HEK293 (cell line): ENCODE measurements around the gene MAPK11.

ENCODE experiments used
- BCL11A ChIP-seq: fragments of 450-650 bp; formaldehyde crosslinking; IDR thresholded peaks from 2 replicates; pipeline ENCODE4 v1.5.1; 2016; ENCODE audit warnings: low read depth, missing biosample characterization, missing genetic modification characterization
- SP2 ChIP-seq: fragments of 450-650 bp; formaldehyde crosslinking; IDR thresholded peaks from 2 replicates; pipeline ENCODE4 v1.5.1; 2016; ENCODE audit warnings: missing biosample characterization, missing genetic modification characterization
- YY1 ChIP-seq: fragments of 450-650 bp; formaldehyde crosslinking; IDR thresholded peaks from 2 replicates; pipeline ENCODE4 v1.5.1; 2018; ENCODE audit warnings: missing biosample characterization, missing genetic modification characterization
- ZFP3 ChIP-seq: fragments of 450-650 bp; formaldehyde crosslinking; IDR thresholded peaks from 2 replicates; pipeline ENCODE4 v1.5.1; 2016; ENCODE audit warnings: low read depth, missing biosample characterization, missing genetic modification characterization
- ZNF157 ChIP-seq: fragments of 450-650 bp; formaldehyde crosslinking; IDR thresholded peaks from 2 replicates; pipeline ENCODE4 v1.5.1; 2016; ENCODE audit warnings: missing biosample characterization, missing genetic modification characterization
- ZNF248 ChIP-seq: fragments of 450-650 bp; formaldehyde crosslinking; IDR thresholded peaks from 2 replicates; pipeline ENCODE4 v1.5.1; 2017; ENCODE audit warnings: missing biosample characterization, missing genetic modification characterization
- ZNF302 ChIP-seq: fragments of 450-650 bp; formaldehyde crosslinking; IDR thresholded peaks from 2 replicates; pipeline ENCODE4 v1.5.1; 2016; ENCODE audit warnings: missing biosample characterization, missing genetic modification characterization, low read depth
- ZNF354C ChIP-seq: fragments of 450-650 bp; formaldehyde crosslinking; IDR thresholded peaks from 2 replicates; pipeline ENCODE4 v1.5.1; 2016; ENCODE audit warnings: missing biosample characterization, missing genetic modification characterization, low read depth, borderline replicate concordance
- ZNF473 ChIP-seq: fragments of 450-650 bp; formaldehyde crosslinking; IDR thresholded peaks from 2 replicates; pipeline ENCODE4 v1.5.1; 2017; ENCODE audit warnings: missing biosample characterization, missing genetic modification characterization
- ZNF560 ChIP-seq: fragments of 450-650 bp; formaldehyde crosslinking; IDR thresholded peaks from 2 replicates; pipeline ENCODE4 v1.5.1; 2017; ENCODE audit warnings: missing biosample characterization, missing genetic modification characterization, borderline replicate concordance
- TF ChIP-seq, protein P1 (sequence below): fragments of 450-650 bp; formaldehyde crosslinking; IDR thresholded peaks from 2 replicates; pipeline ENCODE4 v1.5.1; 2016; ENCODE audit warnings: missing biosample characterization, missing genetic modification characterization
- TF ChIP-seq, protein P2 (sequence below): fragments of 450-650 bp; formaldehyde crosslinking; IDR thresholded peaks from 2 replicates; pipeline ENCODE4 v1.5.1; 2016; ENCODE audit warnings: missing biosample characterization, missing genetic modification characterization
- TF ChIP-seq, protein P3 (sequence below): fragments of 450-650 bp; formaldehyde crosslinking; IDR thresholded peaks from 2 replicates; pipeline ENCODE4 v1.5.1; 2016; ENCODE audit warnings: missing biosample characterization, missing genetic modification characterization, low read depth

DNA sequence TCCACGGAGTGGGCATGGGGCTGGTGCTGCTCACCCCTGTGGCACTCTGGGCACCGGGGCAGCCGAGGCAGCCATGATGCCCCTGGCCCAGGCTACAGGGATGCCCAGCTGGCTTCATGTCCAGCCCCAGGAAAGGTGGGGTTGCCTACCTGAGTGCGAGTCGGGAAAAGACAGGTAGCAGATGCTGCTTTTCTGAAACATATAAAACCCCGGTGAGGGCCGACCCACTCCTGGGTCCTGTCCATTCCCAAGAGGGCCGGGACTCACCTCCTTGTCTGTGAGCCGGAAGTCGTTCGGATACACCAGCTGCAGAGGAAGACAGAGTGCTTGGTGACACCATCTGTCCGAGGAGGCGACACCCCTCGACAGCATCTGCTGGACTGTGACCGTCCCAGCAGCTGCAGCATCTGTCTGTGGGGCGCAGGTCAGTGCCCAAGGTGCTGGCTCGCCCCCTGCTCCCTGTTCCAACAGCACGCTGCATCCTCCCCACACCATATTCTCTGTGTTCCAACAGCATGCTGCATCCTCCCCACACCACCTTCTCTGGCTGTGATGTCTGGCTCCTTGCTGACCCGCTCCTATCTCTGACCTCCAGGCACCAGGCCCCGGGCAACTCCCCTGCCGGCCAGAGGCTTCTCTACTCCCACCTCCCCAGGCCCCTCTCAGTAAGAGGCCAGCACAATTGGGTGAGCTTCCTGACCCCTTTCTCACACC is 48.7 kb upstream of the MAPK11 start:
- no peak for TF ChIP-seq ZNF157 (tag by site-specific recombination)
- no peak for TF ChIP-seq ZNF560 (tag by site-specific recombination)
- no peak for TF ChIP-seq ZNF354C (tag by site-specific recombination)
- TF ChIP-seq, protein P1, sequence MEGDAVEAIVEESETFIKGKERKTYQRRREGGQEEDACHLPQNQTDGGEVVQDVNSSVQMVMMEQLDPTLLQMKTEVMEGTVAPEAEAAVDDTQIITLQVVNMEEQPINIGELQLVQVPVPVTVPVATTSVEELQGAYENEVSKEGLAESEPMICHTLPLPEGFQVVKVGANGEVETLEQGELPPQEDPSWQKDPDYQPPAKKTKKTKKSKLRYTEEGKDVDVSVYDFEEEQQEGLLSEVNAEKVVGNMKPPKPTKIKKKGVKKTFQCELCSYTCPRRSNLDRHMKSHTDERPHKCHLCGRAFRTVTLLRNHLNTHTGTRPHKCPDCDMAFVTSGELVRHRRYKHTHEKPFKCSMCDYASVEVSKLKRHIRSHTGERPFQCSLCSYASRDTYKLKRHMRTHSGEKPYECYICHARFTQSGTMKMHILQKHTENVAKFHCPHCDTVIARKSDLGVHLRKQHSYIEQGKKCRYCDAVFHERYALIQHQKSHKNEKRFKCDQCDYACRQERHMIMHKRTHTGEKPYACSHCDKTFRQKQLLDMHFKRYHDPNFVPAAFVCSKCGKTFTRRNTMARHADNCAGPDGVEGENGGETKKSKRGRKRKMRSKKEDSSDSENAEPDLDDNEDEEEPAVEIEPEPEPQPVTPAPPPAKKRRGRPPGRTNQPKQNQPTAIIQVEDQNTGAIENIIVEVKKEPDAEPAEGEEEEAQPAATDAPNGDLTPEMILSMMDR: no peak
- TF ChIP-seq ZNF248 (tag by site-specific recombination): no peak
- TF ChIP-seq SP2 (tag by site-specific recombination): no peak
- TF ChIP-seq, protein P2, sequence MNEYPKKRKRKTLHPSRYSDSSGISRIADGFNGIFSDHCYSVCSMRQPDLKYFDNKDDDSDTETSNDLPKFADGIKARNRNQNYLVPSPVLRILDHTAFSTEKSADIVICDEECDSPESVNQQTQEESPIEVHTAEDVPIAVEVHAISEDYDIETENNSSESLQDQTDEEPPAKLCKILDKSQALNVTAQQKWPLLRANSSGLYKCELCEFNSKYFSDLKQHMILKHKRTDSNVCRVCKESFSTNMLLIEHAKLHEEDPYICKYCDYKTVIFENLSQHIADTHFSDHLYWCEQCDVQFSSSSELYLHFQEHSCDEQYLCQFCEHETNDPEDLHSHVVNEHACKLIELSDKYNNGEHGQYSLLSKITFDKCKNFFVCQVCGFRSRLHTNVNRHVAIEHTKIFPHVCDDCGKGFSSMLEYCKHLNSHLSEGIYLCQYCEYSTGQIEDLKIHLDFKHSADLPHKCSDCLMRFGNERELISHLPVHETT (tag by site-specific recombination): no peak
- no peak for TF ChIP-seq ZNF302 (tag by site-specific recombination)
- TF ChIP-seq BCL11A (tag by site-specific recombination): no peak
- TF ChIP-seq ZNF473 (tag by site-specific recombination): no peak
- TF ChIP-seq, protein P3, sequence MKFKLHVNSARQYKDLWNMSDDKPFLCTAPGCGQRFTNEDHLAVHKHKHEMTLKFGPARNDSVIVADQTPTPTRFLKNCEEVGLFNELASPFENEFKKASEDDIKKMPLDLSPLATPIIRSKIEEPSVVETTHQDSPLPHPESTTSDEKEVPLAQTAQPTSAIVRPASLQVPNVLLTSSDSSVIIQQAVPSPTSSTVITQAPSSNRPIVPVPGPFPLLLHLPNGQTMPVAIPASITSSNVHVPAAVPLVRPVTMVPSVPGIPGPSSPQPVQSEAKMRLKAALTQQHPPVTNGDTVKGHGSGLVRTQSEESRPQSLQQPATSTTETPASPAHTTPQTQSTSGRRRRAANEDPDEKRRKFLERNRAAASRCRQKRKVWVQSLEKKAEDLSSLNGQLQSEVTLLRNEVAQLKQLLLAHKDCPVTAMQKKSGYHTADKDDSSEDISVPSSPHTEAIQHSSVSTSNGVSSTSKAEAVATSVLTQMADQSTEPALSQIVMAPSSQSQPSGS (tag by site-specific recombination): no peak
- no peak for TF ChIP-seq ZFP3 (tag by site-specific recombination)
- no peak for TF ChIP-seq YY1 (tag by site-specific recombination)
